Measurements from ENCODE around the gene TBC1D14. TPM values are rescaled to one million over a fixed set of nuclear protein-coding genes. Genes with fewer than 3 reads are reported as not detected.

TBC1D14 gene
- total RNA-seq, 1 donor from 2014 or later: 33.1 TPM

DNA sequence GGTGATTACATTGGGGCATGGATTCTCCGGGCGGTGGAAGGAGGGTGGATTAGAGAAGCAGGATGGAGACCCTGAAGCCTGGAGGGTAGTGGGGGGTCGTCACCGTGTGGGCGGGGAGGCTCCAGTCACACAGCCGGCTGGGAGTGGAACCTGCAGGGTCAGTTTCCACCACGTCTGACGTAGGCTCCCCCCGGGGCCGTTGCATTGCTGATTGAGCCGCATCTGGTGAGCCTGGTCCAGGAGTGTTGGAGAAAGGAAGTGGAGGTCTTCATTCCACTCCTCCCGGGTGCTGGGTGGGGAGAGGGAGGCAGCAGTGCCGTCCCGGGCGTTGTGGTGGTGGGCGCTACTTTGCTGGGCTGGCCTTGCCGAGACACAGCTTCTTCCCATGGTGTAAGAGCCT lies 28.1 kb downstream of the TBC1D14 start:
- DNase-seq (no peak), ATAC-seq (ENCODE audit: poor library complexity) (no peak)
- intact Hi-C loops (cut with DNase I): no loop called here

DNA sequence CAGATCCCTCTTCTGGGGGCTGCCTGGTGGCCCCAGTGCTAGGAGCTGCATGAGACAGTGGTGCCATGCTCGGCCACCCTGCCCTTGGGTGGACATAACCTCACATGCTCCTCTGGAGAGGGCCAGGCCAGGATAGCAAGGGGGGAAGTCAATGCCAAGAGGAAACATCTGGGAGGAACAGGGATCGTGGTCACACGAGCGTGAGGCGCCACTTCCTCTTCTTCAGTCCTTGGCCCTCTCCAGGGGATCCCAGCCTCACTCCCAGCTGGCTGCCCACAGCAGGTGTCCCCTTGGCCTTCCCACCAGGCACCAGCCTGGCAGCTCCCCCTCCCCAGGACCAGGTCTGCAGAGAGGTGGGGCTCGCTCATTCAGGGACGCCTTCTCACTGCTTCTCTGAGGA lies 28.6 kb downstream of the TBC1D14 start:
- DNase-seq (peak; percentile 77), ATAC-seq (ENCODE audit: poor library complexity) (peak; percentile 67)
- intact Hi-C loops (cut with DNase I): no loop called here

DNA sequence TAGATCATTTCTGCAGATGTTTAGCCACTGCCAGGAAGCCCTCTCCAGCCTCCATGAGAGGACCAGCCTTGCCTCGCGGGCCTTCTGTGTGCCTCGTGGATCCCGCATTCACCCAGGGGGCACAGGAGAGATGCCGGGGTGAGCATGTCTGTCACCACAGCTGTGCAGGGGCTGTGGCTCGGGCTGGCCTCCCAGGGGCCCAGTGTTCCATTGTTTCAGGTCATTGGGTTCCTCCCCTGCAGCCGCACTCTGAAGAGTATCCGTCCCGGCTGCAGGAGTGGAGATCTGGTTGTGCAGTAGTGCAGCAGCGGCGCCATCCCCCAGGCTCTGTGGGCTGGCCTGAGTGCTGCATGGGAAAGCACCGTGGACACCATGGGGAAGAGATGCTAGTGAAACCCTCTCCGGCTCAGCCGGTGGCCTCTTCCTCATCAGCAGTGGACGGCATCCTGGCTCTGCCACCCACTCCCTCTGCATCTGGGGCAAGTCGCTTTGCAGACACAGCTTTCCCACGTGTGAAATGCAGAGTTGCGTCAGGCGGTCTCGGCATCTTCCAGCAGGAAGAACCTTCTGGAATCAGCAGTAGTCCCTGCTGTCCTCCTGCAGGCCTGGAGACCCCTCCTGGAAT lies 29.1 kb downstream of the TBC1D14 start:
- intact Hi-C loops (cut with DNase I): no loop called here
- DNase-seq (peak; percentile 75), ATAC-seq (ENCODE audit: poor library complexity) (peak; percentile 47)

DNA sequence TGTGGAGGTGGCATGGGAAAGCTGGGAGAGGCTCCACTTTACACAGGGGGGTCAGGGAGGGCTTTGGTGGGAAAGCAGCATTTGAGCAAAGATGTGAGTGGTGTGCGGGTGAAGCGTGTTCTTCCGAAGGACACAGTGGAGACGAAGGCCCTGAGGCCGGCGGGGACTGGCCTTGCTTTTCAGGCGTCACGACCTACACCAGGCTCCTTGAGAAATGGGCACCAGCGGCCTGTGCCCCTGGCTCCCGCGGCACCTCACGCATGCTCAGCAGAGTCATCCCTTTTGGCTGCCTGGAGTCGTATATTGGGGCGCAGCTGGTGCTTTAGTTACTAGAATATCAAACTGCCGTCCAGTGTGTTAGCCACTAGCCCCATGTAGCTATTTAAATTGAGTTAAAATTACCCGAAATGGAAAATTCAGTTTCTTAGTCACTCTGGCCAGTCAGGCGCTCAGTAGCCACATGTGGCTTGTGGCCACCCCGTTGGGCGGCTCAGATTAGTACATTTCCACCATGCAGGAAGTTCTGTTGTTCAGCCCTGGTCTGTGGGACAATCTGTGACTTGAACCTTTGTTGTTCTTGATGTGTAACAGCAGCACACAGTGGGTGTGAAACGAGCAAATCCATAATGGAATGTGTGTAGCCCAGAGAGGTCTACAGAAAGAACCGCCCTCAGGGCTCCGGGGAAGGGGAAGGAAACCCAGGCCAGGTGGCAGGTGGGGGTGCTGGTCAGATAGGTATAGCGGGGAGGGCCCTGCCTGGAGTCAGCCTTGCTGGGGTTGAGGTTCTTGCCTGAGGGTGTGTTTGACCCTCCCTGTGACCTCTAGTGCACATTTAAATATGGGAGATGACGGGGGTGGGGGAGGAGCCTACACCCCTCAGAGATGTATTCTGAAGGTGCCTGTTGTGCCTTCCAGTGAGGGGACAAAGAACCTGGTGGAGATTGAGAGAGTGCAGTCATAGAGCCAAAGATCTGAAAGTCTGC lies 30.4 kb downstream of the TBC1D14 start:
- DNase-seq (peak; percentile 37), ATAC-seq (ENCODE audit: poor library complexity) (no peak)
- intact Hi-C loops (cut with DNase I): no loop called here

DNA sequence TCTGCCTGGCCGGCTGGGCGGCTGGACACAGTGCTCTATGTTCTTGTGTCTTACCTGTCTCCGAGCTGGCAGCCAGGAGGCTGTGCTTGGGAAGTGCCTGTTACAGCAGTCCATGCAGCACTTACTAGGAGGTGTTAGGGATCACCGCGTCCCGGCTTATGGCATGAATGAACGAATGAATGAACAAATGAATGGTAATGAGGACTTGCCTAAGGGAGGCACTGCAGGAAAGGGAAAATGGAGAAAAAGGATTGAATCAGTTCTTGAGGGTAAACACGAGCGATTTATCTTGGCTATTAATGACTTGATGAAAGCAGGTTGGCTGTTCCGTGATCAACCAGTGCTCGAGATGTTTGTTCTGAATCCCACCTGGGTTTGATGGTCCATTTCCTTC lies 31.1 kb downstream of the TBC1D14 start:
- peak; percentile 42 for DNase-seq

DNA sequence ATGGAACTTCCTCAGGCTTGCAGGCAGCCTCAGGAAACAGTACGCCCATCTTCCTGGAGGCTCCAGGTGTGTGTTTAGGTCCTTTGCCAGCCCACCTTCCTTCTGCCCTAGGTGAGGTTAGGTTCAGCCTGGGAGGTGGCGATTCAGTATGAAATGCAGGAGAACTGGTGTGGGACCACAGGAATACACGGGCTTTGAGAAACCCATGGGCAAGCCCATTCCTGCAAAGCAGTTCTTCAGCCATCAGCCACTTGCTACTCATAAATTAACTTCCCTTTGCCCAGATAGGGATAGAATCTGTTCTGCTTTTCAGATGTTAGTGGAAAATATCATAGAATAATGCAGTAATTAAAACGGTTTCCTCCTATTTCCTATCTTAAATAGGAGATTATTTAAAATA lies 32.2 kb downstream of the TBC1D14 start:
- no peak for ATAC-seq (ENCODE audit: poor library complexity)
- no peak for DNase-seq
- intact Hi-C loops (cut with DNase I): no loop called here

More for the DNA sequence above, 31.1 kb downstream of the TBC1D14 start:
- intact Hi-C loops (cut with DNase I): no loop called here
- no peak for ATAC-seq (ENCODE audit: poor library complexity)

DNA sequence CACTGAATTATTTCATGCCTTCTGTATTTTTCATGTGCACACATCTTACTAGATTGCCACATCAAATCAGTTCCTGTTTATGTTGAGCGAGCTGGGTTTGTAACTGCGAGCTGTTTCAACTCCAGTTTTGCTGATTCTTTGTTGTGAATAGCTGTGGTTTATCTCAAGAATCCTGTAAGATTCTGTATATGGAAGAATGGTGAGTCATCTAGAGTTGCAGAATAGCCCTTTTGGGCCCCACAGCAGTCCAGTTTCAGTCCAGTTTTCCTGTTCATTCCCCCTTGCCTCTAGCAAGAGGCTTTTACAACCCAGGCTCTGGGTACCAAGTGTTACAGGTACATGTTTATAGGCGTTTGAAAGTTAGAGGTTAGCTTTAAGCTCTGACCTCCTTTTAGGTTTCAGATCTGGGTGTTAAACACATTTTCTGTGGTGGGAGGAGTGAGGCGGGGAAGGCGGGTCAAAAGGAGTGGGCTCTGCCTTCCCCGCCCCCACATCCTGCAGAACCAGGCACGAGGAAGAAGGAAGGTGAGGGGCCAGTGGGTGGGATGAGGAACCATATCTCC lies 32.7 kb downstream of the TBC1D14 start:
- DNase-seq (no peak), ATAC-seq (ENCODE audit: poor library complexity) (peak; percentile 48)
- intact Hi-C loops (cut with DNase I): no loop called here

DNA sequence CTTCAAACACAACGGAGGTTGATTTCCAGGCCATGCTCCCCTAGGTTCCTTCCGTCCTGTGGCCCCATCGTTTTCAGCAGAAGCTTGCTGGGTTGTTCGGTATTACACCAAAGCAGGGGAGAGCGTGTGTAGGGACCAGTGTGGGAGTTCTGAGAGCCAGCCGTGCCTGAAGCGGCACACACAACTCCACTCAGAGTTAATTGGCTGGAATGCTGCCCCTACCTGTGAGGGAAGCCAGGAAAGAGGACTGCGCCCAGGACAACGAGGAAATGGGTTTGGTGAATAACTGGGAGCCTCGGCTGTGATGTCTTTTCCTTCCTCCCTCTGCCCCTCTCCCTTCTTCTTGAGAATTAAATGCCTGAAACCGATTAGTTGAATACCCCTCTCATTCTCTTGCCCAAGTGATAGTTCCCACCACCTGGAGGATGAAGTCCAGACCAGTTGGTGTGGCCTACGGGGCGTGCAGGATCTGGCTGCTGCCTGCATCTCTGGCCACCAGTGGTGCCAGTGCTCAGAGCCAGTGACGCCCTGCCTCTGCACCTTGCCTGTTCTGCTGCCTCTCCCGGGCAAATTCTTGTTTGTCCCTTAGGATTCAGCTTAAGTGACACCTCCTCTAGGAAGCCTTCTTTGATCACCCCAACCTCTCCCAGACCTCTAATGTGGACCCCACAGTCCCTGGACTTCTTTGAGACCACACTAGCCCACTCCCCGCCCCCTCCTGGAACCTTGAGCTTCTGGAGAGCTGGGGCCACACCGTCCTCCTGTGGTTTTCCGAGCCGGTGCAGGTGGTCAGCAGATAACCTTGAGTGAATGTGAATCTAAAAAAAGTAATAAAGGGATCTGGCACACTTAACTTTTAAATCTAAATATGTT lies 33.6 kb downstream of the TBC1D14 start:
- no peak for DNase-seq
- ATAC-seq (ENCODE audit: poor library complexity): no peak
- intact Hi-C loops (cut with DNase I): no loop called here

DNA sequence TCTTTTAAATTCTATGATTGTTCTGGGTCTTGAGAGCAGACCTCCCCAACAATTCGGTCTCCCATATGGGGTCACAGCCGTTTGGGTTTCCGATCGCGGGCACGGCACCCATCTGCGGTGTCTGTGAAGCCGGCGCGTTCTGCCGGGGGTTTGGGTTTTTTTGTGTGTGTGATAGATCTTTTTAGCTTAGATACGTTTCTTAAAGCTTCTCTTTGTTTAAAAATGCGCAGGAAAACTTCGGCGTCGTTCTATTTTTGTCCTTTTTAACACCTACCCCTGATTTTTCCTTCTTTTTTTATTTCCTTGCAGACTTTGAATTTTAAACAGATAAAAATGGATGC lies 34.2 kb downstream of the TBC1D14 start:
- DNase-seq (no peak), ATAC-seq (ENCODE audit: poor library complexity) (no peak)
- intact Hi-C loops (cut with DNase I): no loop called here

DNA sequence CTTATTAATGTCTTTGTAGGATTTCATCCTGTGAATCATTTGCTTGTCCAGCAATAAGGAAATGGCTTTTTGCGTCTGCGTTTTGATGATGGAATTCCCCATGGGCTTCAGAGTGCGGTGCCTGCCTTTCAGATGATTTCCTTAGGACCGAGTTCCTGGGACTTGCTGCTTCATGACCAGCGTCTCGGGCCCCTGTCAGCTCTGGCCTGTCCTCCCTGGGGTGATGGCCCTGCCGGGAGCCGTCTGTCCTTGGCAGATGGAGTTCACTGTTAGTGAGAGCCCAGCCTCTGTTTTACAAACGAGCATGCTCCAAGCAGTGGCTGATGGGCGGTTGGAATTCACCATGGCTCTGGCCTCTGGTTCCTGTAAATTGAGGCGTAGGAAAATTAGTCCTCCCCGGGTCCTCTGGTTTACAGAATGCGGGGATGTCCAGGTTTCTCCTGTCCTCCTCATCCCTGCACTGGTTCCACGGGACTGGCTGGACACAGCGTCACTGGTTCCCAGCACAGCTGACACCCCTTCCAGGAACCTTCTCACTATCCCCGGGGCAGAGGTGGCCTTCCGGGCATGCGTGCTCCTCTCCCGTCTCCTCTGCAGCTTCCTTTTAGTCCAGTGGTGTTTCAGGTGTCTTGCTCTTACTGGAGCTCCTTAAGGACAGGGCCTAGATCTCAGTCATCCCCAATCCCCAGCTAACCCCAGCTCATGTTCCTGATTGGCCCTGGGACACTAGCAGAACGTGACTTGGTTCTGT lies 34.9 kb downstream of the TBC1D14 start:
- intact Hi-C loops (cut with DNase I): no loop called here
- DNase-seq: no peak
- no peak for ATAC-seq (ENCODE audit: poor library complexity)

DNA sequence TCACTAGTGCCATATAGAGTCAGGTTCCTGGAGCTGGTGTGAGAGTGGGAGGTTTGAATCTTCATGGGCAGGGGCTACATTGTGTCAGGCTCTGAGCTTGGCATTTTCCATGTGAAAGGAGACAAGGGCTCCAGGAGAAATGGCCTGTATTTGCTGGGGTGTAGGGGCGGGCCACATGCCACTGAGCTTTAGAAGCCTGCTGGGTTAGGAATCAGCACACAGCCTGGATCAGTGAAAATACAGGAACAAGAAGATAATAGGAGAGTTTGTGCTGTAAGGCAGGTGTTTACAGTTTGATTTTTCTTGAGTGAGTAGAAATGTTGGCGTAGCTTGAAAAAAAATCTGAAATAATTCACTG lies 35.4 kb downstream of the TBC1D14 start:
- ATAC-seq (ENCODE audit: poor library complexity): no peak
- intact Hi-C loops (cut with DNase I): no loop called here
- DNase-seq: no peak

DNA sequence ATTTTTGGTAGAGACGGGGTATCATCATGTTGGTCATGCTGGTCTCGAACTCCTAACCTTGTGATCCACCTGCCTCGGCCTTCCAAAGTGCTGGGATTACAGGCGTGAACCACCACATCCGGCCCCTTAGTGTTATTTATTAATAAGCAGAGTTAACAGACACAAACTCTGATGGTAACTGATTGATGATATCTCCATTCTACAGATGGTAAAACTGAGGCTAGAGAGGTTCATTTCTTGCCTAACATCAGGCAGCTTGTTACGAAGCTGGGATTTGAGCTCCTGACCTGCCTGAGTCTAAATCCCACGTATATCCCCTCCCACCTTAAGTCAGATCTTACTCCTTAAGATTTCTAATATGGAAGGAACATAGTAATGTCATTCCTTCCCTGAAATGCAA lies 36.9 kb downstream of the TBC1D14 start:
- ATAC-seq (ENCODE audit: poor library complexity) (no peak), DNase-seq (no peak)
- intact Hi-C loops (cut with DNase I): no loop called here

DNA sequence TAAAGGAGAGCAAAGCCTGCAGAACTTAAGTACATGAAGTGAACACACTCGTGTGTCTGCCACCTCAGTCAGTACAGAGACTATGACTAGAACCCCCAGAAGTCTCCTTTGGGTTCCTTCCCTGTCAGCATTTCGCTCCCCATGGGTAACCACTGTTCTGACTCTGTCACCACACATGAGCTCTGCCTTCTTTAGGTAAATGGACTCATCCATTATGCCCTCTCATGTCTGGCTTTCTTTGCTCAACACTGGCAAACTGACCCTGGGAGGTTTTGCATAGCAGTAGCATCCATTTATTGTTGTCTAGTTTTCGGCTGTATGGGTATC lies 38.5 kb downstream of the TBC1D14 start:
- DNase-seq (no peak), ATAC-seq (ENCODE audit: poor library complexity) (no peak)
- intact Hi-C loops (cut with DNase I): no loop called here

DNA sequence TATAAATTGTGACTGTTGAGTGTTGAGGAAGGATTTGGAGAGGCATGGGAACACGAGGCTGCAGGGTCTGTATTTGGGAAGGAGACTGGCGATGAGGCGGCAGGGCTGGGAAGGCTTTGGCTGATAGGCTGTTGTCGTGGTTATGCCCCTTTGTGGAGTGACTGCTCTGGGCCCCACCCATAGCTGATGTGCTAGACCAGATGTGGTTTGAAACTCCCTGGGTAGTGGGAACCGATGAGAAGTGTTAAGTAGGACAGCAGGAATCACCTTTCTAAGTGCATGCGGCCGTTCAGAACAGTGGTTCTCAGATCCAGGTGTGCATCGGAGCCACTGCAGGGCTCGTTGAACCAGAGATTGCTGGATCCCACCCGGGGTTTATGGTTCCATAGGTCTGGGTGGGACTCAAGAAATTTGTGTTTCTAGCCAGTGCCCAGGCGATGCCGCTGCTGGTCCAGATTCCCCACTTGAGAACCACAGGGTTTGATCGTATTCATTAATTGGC lies 42.3 kb downstream of the TBC1D14 start:
- DNase-seq (peak; percentile 21), ATAC-seq (ENCODE audit: poor library complexity) (no peak)
- intact Hi-C loops (cut with DNase I): no loop called here

DNA sequence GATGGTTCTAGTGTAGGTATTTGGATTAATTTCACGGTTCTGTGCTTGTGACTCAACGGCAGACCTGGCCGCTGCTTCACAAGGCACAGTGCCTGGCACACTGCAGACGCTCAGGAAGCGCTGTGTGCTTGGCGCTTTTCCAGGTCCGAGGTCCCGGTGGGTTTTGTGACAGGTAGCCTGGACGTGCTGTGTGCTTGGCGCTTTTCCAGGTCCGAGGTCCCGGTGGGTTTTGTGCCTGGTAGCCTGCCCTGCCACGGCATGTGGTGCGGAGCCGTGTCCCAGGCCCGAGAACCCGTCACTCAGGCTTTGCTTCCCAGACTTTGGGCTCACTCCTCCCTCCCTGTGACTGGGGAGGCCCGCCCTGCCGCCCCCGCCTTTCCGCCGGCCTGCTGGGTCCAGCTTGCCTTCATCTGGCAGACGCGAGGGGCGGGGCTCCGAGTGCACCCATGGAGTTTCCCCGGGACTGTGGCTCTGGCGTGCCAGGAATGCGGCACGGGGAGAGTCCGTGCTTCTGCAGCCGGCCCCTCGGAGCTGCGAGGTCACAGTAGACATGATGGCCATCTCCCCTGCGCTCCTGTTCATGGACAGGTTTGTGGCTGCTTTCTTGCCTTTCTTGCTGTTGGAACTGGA lies 44.2 kb downstream of the TBC1D14 start:
- intact Hi-C loops (cut with DNase I): no loop called here
- DNase-seq: peak; percentile 87
- peak; percentile 85 for ATAC-seq (ENCODE audit: poor library complexity)

DNA sequence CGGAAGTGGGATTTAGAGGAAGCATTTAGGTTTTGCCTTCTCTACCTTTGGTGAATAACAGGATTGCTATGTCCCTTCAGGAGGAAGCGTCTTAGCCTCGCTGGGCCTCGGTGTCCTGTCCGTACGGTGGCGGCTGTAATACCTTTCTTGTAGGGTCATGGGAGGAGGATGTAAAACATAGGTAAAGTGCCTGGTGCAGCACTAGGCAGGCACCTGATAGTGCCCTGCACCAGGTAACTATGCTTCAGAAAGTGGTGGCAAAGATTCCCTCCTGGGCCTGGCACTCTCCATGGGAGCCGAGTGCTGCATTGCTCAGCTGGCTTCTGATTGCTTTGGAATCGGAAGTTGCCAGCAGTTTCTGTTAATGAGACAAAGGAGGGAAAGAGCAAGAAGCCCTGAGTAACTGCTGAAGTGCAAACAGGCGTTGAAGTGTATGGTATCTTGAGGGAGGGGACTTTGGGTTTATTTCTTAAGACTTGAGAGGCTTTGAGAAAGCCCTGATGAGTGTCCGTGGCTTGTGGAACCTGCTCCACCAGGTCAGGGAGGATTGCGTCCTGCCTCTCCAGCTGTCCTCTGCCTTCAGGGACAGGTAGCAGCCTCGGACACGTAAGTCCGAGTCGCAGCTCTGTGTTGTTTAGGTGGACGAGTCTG lies 45.8 kb downstream of the TBC1D14 start:
- no peak for ATAC-seq (ENCODE audit: poor library complexity)
- no peak for DNase-seq
- intact Hi-C loops (cut with DNase I): no loop called here

DNA sequence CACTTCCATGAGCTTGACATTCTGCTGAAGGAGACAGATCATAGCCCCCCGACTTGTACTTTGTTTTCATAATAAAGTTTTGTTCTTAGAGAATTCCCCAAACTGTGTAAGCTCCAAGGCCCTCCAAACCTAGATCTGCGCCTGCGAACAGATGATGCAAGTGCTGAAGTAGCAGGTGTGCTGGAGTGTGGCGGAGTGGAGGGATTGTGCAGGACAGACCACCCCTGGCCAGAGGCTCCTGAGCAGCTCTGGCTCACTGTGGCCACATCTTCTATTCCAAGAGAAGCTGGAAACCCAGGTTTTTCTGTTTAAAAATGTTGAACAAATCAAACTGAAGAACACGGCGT lies 46.4 kb downstream of the TBC1D14 start:
- ATAC-seq (ENCODE audit: poor library complexity): no peak
- no peak for DNase-seq
- intact Hi-C loops (cut with DNase I): no loop called here
